MM.1S (cell line): Measurements from ENCODE around the gene ARL8B.
"Not testable (repeated sequence)": the region's sequence is repeated elsewhere in the genome, so short reads cannot be mapped to it uniquely, and the experiment has no call there.

ENCODE experiments used
- DNase-seq: peaks from one replicate; pipeline ENCODE4 v3.0.0-alpha.2; 2015
- H2AFZ ChIP-seq: fragments of 300-600 bp; sonication (generic); 2 replicates; pipeline ENCODE4 v1.6.0; 2016; ENCODE audit warnings: antibody characterized with exemption, low read length
- H3F3A ChIP-seq: fragments of 300-600 bp; sonication (generic); 2 replicates; pipeline ENCODE4 v1.6.1; 2016; ENCODE audit warnings: mild to moderate bottlenecking, antibody characterized with exemption, low read length, moderate library complexity, mixed read lengths; ENCODE audit not compliant: insufficient read depth
- H3K27ac ChIP-seq: fragments of 300-600 bp; sonication (generic); 2 replicates; pipeline ENCODE4 v1.5.1; 2016; ENCODE audit warnings: mild to moderate bottlenecking, low read length
- H3K27me3 ChIP-seq: fragments of 300-600 bp; sonication (generic); replicated peaks from 2 replicates; pipeline ENCODE4 v1.6.0; 2016; ENCODE audit warnings: low read length; ENCODE audit not compliant: insufficient read depth
- H3K36me3 ChIP-seq: fragments of 300-600 bp; sonication (generic); replicated peaks from 2 replicates; pipeline ENCODE4 v1.6.1; 2016; ENCODE audit warnings: mild to moderate bottlenecking, low read length, mixed read lengths; ENCODE audit not compliant: insufficient read depth
- H3K4me1 ChIP-seq: fragments of 300-600 bp; sonication (generic); 2 replicates; pipeline ENCODE4 v1.6.1; 2016; ENCODE audit warnings: low read length, mixed read lengths
- H3K4me2 ChIP-seq: fragments of 300-600 bp; sonication (generic); 2 replicates; pipeline ENCODE4 v1.6.0; 2016; ENCODE audit warnings: low read depth, low read length
- H3K4me3 ChIP-seq: fragments of 300-600 bp; sonication (generic); 2 replicates; pipeline ENCODE4 v1.5.1; 2016; ENCODE audit warnings: low read length, mixed read lengths
- H3K79me2 ChIP-seq: fragments of 300-600 bp; sonication (generic); 2 replicates; pipeline ENCODE4 v1.6.1; 2016; ENCODE audit warnings: mixed run types, low read length, mixed read lengths
- H3K9ac ChIP-seq: fragments of 300-600 bp; sonication (generic); 2 replicates; pipeline ENCODE4 v1.6.1; 2016; ENCODE audit warnings: low read length, mixed read lengths
- H3K9me2 ChIP-seq: fragments of 300-600 bp; sonication (generic); replicated peaks from 2 replicates; pipeline ENCODE4 v1.6.1; 2016; ENCODE audit warnings: mild to moderate bottlenecking, low read length, mixed read lengths; ENCODE audit not compliant: insufficient read depth
- H3K9me3 ChIP-seq: fragments of 300-600 bp; sonication (generic); replicated peaks from 2 replicates; pipeline ENCODE4 v1.6.1; 2016; ENCODE audit warnings: mild to moderate bottlenecking, low read length, mixed read lengths; ENCODE audit not compliant: insufficient read depth
- H4K20me1 ChIP-seq: fragments of 300-600 bp; sonication (generic); 2 replicates; pipeline ENCODE4 v1.6.1; 2016; ENCODE audit warnings: mild to moderate bottlenecking, low read length, moderate library complexity, mixed read lengths; ENCODE audit not compliant: insufficient read depth
- EZH2 ChIP-seq: fragments of 300-600 bp; sonication (generic); optimal IDR thresholded peaks from 2 replicates; pipeline ENCODE3; 2017; ENCODE audit warnings: low read depth, mild to moderate bottlenecking, antibody characterized with exemption, low read length, mixed read lengths
- EZH2phosphoT487 ChIP-seq: fragments of 300-600 bp; sonication (generic); IDR thresholded peaks from 2 replicates; pipeline ENCODE4 v1.6.1; 2018; ENCODE audit warnings: antibody characterized with exemption, low read length
- TF ChIP-seq, protein P1 (sequence below): fragments of 300-600 bp; sonication (generic); IDR thresholded peaks from 2 replicates; pipeline ENCODE4 v1.5.1; 2016; ENCODE audit warnings: antibody characterized with exemption, low read length, mixed read lengths

Gene ARL8B

DNA sequence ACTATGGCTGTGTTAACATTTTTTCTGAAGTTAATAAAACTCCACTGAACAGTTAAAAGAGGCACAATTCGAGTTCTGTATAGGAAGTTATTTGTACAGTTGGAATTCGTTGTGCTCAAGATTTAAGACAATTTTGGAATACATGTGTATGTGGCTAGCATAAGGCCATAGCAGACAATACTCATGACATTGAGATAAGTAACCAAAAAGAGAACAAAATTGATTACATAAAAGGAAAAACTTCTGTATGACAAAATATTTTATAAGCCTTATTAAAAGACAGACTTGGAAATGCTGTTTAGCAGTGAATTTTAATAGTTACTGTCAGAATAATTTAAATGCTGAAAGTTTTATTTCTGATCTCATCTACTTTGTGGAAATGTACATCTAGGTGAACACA lies 47.7 kb downstream of the ARL8B start:
- DNase-seq: no peak
- H3K79me2 ChIP-seq: peaks cover 90% of the 10 kb centered on the region
- no peaks in the 10 kb centered on the region for H3K9me2 ChIP-seq
- TF ChIP-seq EZH2phosphoT487 (no peak), EZH2 (no peak)
- TF ChIP-seq, protein P1, sequence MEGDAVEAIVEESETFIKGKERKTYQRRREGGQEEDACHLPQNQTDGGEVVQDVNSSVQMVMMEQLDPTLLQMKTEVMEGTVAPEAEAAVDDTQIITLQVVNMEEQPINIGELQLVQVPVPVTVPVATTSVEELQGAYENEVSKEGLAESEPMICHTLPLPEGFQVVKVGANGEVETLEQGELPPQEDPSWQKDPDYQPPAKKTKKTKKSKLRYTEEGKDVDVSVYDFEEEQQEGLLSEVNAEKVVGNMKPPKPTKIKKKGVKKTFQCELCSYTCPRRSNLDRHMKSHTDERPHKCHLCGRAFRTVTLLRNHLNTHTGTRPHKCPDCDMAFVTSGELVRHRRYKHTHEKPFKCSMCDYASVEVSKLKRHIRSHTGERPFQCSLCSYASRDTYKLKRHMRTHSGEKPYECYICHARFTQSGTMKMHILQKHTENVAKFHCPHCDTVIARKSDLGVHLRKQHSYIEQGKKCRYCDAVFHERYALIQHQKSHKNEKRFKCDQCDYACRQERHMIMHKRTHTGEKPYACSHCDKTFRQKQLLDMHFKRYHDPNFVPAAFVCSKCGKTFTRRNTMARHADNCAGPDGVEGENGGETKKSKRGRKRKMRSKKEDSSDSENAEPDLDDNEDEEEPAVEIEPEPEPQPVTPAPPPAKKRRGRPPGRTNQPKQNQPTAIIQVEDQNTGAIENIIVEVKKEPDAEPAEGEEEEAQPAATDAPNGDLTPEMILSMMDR: no peak
- no peaks in the 10 kb centered on the region for H3F3A ChIP-seq
- H3K36me3 ChIP-seq: 0 out of 2 replicates have a peak, but pooled peaks cover 7% of the 10 kb centered on the region
- H2AFZ ChIP-seq: no peak overlapping the region
- no peak overlapping the region for H3K4me2 ChIP-seq
- no peak overlapping the region for H3K4me3 ChIP-seq
- peaks cover 11% of the 10 kb centered on the region; the same call in 1 of the 2 replicates for H3K4me1 ChIP-seq
- H3K27me3 ChIP-seq: no peaks in the 10 kb centered on the region
- no peak overlapping the region for H3K27ac ChIP-seq
- 0 out of 2 replicates have a peak, but pooled peaks cover 2% of the 10 kb centered on the region for H4K20me1 ChIP-seq
- no peaks in the 10 kb centered on the region for H3K9me3 ChIP-seq
- no peak overlapping the region for H3K9ac ChIP-seq

GRCh38 chr3:5170975-5171374 lies 48.9 kb downstream of the ARL8B start:
- Histone ChIP-seq H3K4me2 (no peak overlapping the region), H2AFZ (no peak overlapping the region), H3K9me3 (no peaks in the 10 kb centered on the region), H3K4me3 (no peak overlapping the region), H3F3A (no peaks in the 10 kb centered on the region), H3K4me1 (peaks cover 11% of the 10 kb centered on the region; the same call in 1 of the 2 replicates), H3K9ac (no peak overlapping the region), H3K27ac (no peak overlapping the region), H3K9me2 (no peaks in the 10 kb centered on the region), H3K36me3 (peaks cover 15% of the 10 kb centered on the region; the same call in 1 of the 2 replicates), H4K20me1 (no peaks in the 10 kb centered on the region), H3K79me2 (peaks cover 90% of the 10 kb centered on the region), H3K27me3 (no peaks in the 10 kb centered on the region)
- DNase-seq: no peak
- TF ChIP-seq, protein P1: no peak
- no peak for TF ChIP-seq EZH2
- TF ChIP-seq EZH2phosphoT487: no peak

DNA sequence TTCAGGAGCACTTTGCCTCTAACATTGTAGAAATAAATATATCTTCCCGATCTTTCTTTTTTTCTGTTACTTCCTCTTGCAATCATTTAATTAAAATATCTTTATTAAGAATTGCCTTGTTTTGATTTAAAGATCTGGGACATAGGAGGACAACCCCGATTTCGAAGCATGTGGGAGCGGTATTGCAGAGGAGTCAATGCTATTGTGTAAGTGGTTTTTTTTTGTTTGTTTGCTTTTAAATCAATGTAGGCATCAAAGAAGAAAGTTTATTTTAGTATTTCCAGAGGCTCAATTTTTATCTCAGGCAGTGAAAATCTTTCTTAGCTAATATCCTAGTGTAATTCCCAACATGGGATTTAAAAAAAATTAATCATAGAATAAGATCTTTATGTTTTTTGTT lies 49.9 kb downstream of the ARL8B start:
- Histone ChIP-seq H3K4me2 (no peak overlapping the region), H3K79me2 (peaks cover 84% of the 10 kb centered on the region), H3K9ac (no peak overlapping the region), H4K20me1 (no peaks in the 10 kb centered on the region), H3K4me1 (peaks cover 11% of the 10 kb centered on the region; the same call in 1 of the 2 replicates), H3K27ac (no peak overlapping the region), H2AFZ (no peak overlapping the region), H3K27me3 (no peaks in the 10 kb centered on the region), H3K4me3 (no peak overlapping the region), H3K9me2 (no peaks in the 10 kb centered on the region), H3K9me3 (no peaks in the 10 kb centered on the region), H3K36me3 (peaks cover 15% of the 10 kb centered on the region; the same call in 1 of the 2 replicates), H3F3A (no peaks in the 10 kb centered on the region)
- TF ChIP-seq, protein P1: no peak
- TF ChIP-seq EZH2: no peak
- no peak for TF ChIP-seq EZH2phosphoT487
- DNase-seq: no peak

GRCh38 chr3:5179036-5179435 lies 56.9 kb downstream of the ARL8B start:
- H3K4me2 ChIP-seq: not testable (repeated sequence)

More at GRCh38 chr3:5179036-5179435, 56.9 kb downstream of the ARL8B start:
- not testable (repeated sequence) for H3K9ac ChIP-seq, H3K9me2 ChIP-seq, H3K9me3 ChIP-seq, H3K27ac ChIP-seq, DNase-seq, H3K27me3 ChIP-seq, H3K4me3 ChIP-seq, H4K20me1 ChIP-seq, H2AFZ ChIP-seq
- peaks cover 28% of the 10 kb centered on the region for H3F3A ChIP-seq
- H3K4me1 ChIP-seq: peaks cover 39% of the 10 kb centered on the region
- H3K36me3 ChIP-seq: peaks cover 24% of the 10 kb centered on the region
- peaks cover 65% of the 10 kb centered on the region for H3K79me2 ChIP-seq
